ENCODE results near the gene CCDC51. TPM values are rescaled to one million over a fixed set of nuclear protein-coding genes. Genes with fewer than 3 reads are reported as not detected.

The CCDC51 gene
- total RNA-seq, 1 experiment from 2014 or later, result 59.5 TPM

- DNase-seq, result peak; percentile 1 to 26
- Histone ChIP-seq H3K36me3 (ENCODE audit: control insufficient read depth, insufficient read depth, low read length) (peaks cover 13% of the 10 kb centered on the region), H3K4me1 (no peaks in the 10 kb centered on the region), H3K27me3 (replicated peaks; ENCODE audit: control insufficient read depth, insufficient read depth, low read length) (no peaks in the 10 kb centered on the region), H3K4me3 (ENCODE audit: low read depth, low read length) (no peak overlapping the region), H3K9me3 (no peaks in the 10 kb centered on the region)
- no TSS peak for BruUV-seq (replicated peaks)
- Mint-ChIP-seq H3K27ac (ENCODE audit: unreplicated experiment) (no peak overlapping the region), H3K4me3 (ENCODE audit: unreplicated experiment) (no peak overlapping the region), H3K27me3 (ENCODE audit: insufficient read depth, unreplicated experiment) (no peaks in the 10 kb centered on the region), H3K4me1 (ENCODE audit: low read depth, unreplicated experiment) (no peaks in the 10 kb centered on the region), H3K36me3 (ENCODE audit: insufficient read depth, unreplicated experiment) (peaks cover 76% of the 10 kb centered on the region), H3K9me3 (ENCODE audit: unreplicated experiment) (no peaks in the 10 kb centered on the region)
- intact Hi-C loops (cut with micrococcal nuclease; ENCODE audit: unreplicated experiment), result no loop called here
- POLR2A ChIA-PET, result interaction anchor here (1.1 to 2.2 kb wide), 2 partner anchors 27 to 29 kb away, joined by 4 to 7 read pairs; no protein-coding TSS in a partner anchor
- CTCF ChIA-PET, result interaction anchor here (12.8 kb wide), 1 partner anchor 28 kb away, joined by 405 read pairs; no protein-coding TSS in a partner anchor
- no peak for TF ChIP-seq CTCF (IDR thresholded peaks at IDR 0.05; ENCODE audit: insufficient read depth in 1 of 2, low read depth in 1 of 2, low read length in 1 of 2, severe bottlenecking in 1 of 2, unreplicated experiment in 1 of 2)
These were observed 33.2 kb downstream of the CCDC51 start for GRCh38 chr3:48406443-48407431.

- no peak for TF ChIP-seq CTCF (IDR thresholded peaks at IDR 0.05; ENCODE audit: insufficient read depth in 1 of 2, low read depth in 1 of 2, low read length in 1 of 2, severe bottlenecking in 1 of 2, unreplicated experiment in 1 of 2)
- Mint-ChIP-seq H3K4me3 (ENCODE audit: unreplicated experiment) (no peak overlapping the region), H3K27me3 (ENCODE audit: insufficient read depth, unreplicated experiment) (no peaks in the 10 kb centered on the region), H3K4me1 (ENCODE audit: low read depth, unreplicated experiment) (no peaks in the 10 kb centered on the region), H3K27ac (ENCODE audit: unreplicated experiment) (peak overlapping the region; percentile 37), H3K9me3 (ENCODE audit: unreplicated experiment) (no peaks in the 10 kb centered on the region), H3K36me3 (ENCODE audit: insufficient read depth, unreplicated experiment) (peaks cover 76% of the 10 kb centered on the region)
- Histone ChIP-seq H3K4me1 (no peaks in the 10 kb centered on the region), H3K4me3 (ENCODE audit: low read depth, low read length) (no peak overlapping the region), H3K9me3 (no peaks in the 10 kb centered on the region), H3K27me3 (replicated peaks; ENCODE audit: control insufficient read depth, insufficient read depth, low read length) (no peaks in the 10 kb centered on the region), H3K36me3 (ENCODE audit: control insufficient read depth, insufficient read depth, low read length) (peaks cover 9% of the 10 kb centered on the region)
- CTCF ChIA-PET, result interaction anchor here (12.8 kb wide), 1 partner anchor 29 kb away, joined by 405 read pairs; no protein-coding TSS in a partner anchor
- no TSS peak for BruUV-seq (replicated peaks)
- DNase-seq, result peak in 1 of 2 experiments; percentile 0
- intact Hi-C loops (cut with micrococcal nuclease; ENCODE audit: unreplicated experiment), result no loop called here
- POLR2A ChIA-PET, result no interaction called here
These were observed 33.9 kb downstream of the CCDC51 start for GRCh38 chr3:48405971-48406370.

DNA sequence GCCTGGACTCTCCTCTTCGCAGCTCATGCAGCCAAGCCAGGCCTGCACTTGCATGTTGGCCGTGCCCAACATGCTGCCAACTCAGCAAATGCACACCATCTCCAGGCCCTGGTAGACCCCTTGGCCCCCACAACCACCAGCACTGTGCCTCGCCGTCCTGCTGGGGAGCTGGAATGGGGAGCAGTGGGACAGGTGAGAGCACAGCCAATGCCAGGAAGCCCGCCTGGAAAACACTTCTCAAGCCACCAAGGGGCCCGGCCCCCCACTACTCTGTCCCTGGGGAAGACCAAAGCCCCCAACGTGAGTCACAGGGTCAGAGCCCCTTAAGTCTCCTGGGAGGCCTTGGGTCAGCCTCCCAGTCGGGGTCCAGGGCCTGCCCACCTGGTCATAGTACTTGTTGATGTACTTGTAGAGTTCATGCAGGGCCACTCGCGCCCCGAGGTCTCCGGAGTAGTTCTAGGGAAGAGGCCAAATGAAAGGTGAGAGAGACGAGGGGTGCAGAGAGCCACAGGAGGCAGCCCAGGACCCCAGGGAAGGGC, 34.5 kb downstream of the CCDC51 start:
- H3K4me3 ChIP-seq (ENCODE audit: low read depth, low read length), result no peak overlapping the region
- Mint-ChIP-seq H3K4me1 (ENCODE audit: low read depth, unreplicated experiment) (no peaks in the 10 kb centered on the region), H3K27me3 (ENCODE audit: insufficient read depth, unreplicated experiment) (no peaks in the 10 kb centered on the region), H3K4me3 (ENCODE audit: unreplicated experiment) (no peak overlapping the region), H3K36me3 (ENCODE audit: insufficient read depth, unreplicated experiment) (peaks cover 75% of the 10 kb centered on the region), H3K27ac (ENCODE audit: unreplicated experiment) (peak overlapping the region; percentile 37), H3K9me3 (ENCODE audit: unreplicated experiment) (no peaks in the 10 kb centered on the region)
- H3K36me3 ChIP-seq (ENCODE audit: control insufficient read depth, insufficient read depth, low read length), result peaks cover 6% of the 10 kb centered on the region
- no peak for TF ChIP-seq CTCF (IDR thresholded peaks at IDR 0.05; ENCODE audit: insufficient read depth in 1 of 2, low read depth in 1 of 2, low read length in 1 of 2, severe bottlenecking in 1 of 2, unreplicated experiment in 1 of 2)
- no peaks in the 10 kb centered on the region for H3K4me1 ChIP-seq
- ChIA-PET POLR2A (no interaction called here), CTCF (interaction anchor here (12.8 kb wide), 1 partner anchor 29 kb away, joined by 405 read pairs; no protein-coding TSS in a partner anchor)
- no TSS peak for BruUV-seq (replicated peaks)
- no peaks in the 10 kb centered on the region for H3K27me3 ChIP-seq (replicated peaks; ENCODE audit: control insufficient read depth, insufficient read depth, low read length)
- H3K9me3 ChIP-seq, result no peaks in the 10 kb centered on the region
- DNase-seq, result no peak
- intact Hi-C loops (cut with micrococcal nuclease; ENCODE audit: unreplicated experiment), result no loop called here
